SU-DHL-6 (cell line): ENCODE results near the gene TBKBP1.

ENCODE experiments used
- H2AFZ ChIP-seq: fragments of 200-600 bp; sonication (generic); 2 replicates; pipeline ENCODE4 v1.6.1; 2014; ENCODE audit warnings: low read depth, mild to moderate bottlenecking, moderate library complexity, mixed read lengths, antibody characterized with exemption, low read length; ENCODE audit not compliant: severe bottlenecking
- H3F3A ChIP-seq: fragments of 200-600 bp; shearing (Covaris generic); 2 replicates; pipeline ENCODE4 v1.6.0; 2016; ENCODE audit warnings: antibody characterized with exemption, mild to moderate bottlenecking; ENCODE audit not compliant: insufficient read depth
- H3K27ac ChIP-seq: fragments of 200-600 bp; sonication (generic); 2 replicates; pipeline ENCODE4 v1.5.1; 2016; ENCODE audit warnings: low read depth, mild to moderate bottlenecking, low read length, moderate library complexity, mixed read lengths
- H3K27me3 ChIP-seq: fragments of 200-600 bp; sonication (generic), shearing (Covaris generic); 2 replicates; pipeline ENCODE4 v1.6.0; 2014; ENCODE audit warnings: mild to moderate bottlenecking, low read length
- H3K36me3 ChIP-seq: fragments of 200-600 bp; sonication (generic); 2 replicates; pipeline ENCODE4 v1.6.1; 2014; ENCODE audit warnings: mild to moderate bottlenecking, low read length, mixed read lengths
- H3K4me2 ChIP-seq: fragments of 300-600, 200-600 bp; shearing (Covaris generic), sonication (generic); 2 replicates; pipeline ENCODE4 v1.6.0; 2014; ENCODE audit warnings: low read length, low read depth, mild to moderate bottlenecking; ENCODE audit not compliant: poor library complexity, severe bottlenecking
- H3K4me3 ChIP-seq: fragments of 200-600 bp; sonication (generic); 2 replicates; pipeline ENCODE4 v1.5.1; 2014; ENCODE audit warnings: antibody characterized with exemption, low read length, mild to moderate bottlenecking, mixed read lengths; ENCODE audit not compliant: insufficient read depth, poor library complexity, severe bottlenecking
- H3K79me2 ChIP-seq: fragments of 200-600 bp; sonication (generic); 2 replicates; pipeline ENCODE4 v1.6.1; 2014; ENCODE audit warnings: mild to moderate bottlenecking, low read length, moderate library complexity; ENCODE audit not compliant: insufficient read depth
- H3K9ac ChIP-seq: fragments of 200-600 bp; sonication (generic); 2 replicates; pipeline ENCODE4 v1.7.0; 2014; ENCODE audit warnings: mild to moderate bottlenecking, low read length
- H3K9me2 ChIP-seq: fragments of 200-600 bp; sonication (generic); replicated peaks from 2 replicates; pipeline ENCODE4 v1.6.1; 2014; ENCODE audit warnings: low read length; ENCODE audit not compliant: insufficient read depth
- H3K9me3 ChIP-seq: fragments of 200-600 bp; sonication (generic); 2 replicates; pipeline ENCODE4 v1.6.1; 2014; ENCODE audit warnings: low read length, mixed read lengths; ENCODE audit not compliant: insufficient read depth
- H4K20me1 ChIP-seq: fragments of 200-600 bp; sonication (generic); 2 replicates; pipeline ENCODE4 v1.6.1; 2014; ENCODE audit warnings: low read depth, mild to moderate bottlenecking, antibody characterized with exemption, low read length, moderate library complexity, mixed read lengths
- EZH2phosphoT487 ChIP-seq: fragments of 200-600 bp; sonication (generic), shearing (Covaris generic); conservative IDR thresholded peaks from 2 replicates; pipeline ENCODE4 v1.6.1; 2018; ENCODE audit warnings: mild to moderate bottlenecking, antibody characterized with exemption, low read length, moderate library complexity, mixed read lengths
- TF ChIP-seq, protein P1 (sequence below): fragments of 200-600 bp; sonication (generic); IDR thresholded peaks from one replicate; pipeline ENCODE4 v1.5.1; 2017; ENCODE audit warnings: antibody characterized with exemption, mild to moderate bottlenecking, low read length, moderate library complexity; ENCODE audit not compliant: insufficient read depth, poor library complexity, severe bottlenecking

Gene TBKBP1, protein sequence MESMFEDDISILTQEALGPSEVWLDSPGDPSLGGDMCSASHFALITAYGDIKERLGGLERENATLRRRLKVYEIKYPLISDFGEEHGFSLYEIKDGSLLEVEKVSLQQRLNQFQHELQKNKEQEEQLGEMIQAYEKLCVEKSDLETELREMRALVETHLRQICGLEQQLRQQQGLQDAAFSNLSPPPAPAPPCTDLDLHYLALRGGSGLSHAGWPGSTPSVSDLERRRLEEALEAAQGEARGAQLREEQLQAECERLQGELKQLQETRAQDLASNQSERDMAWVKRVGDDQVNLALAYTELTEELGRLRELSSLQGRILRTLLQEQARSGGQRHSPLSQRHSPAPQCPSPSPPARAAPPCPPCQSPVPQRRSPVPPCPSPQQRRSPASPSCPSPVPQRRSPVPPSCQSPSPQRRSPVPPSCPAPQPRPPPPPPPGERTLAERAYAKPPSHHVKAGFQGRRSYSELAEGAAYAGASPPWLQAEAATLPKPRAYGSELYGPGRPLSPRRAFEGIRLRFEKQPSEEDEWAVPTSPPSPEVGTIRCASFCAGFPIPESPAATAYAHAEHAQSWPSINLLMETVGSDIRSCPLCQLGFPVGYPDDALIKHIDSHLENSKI

DNA sequence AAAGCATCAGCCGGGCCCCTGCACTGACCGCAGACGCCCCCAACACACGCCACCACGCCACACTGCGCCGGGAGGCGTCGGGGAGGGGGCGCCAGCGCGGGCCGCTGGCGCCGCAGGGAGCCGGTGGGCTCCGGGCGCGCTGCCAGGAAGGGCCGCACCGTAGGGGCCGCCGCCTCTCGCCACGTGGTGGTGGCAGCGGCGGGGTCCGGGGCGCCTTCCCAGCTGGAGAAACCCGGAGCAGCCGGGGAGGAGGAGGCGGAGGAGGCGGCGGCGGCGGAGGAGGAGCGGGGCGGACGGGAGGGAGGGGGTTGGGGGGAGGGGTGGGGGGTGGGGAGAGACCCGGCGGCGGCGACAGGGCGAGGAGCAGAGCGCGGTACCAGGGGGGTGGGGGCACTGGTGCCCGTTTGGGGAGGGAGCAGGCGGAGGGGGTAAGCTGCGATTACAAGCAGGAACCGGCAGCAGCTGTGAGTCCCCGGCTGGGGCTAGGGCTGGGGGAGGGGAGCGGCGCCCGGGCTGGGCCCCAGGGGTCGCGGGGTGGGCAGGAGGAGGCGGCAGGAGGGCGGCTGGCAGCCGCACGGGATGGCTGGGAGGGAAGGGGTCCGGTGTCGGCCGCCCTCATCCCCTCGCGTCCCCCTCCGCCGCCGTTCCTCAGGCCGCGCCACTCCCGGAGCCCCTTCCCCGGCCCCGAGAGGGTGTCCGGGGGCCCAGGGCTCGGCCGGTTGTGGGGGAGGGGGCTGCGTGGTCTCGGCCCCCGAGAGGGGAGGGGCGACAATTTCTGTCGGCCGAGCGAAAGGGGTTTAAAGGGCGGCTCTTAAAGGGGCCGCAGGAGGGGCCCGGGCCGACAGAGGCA is at the start of gene TBKBP1:
Gene TBKBP1, plus strand, starts transcription at position 431 of the 850 bp plus-strand sequence. CDS start 1,952 bp downstream, outside the sequence.
- no peaks in the 10 kb centered on the region for H3K27me3 ChIP-seq
- H2AFZ ChIP-seq, result peak within 1 kb of the TSS; percentile 44
- H3K36me3 ChIP-seq, result no peaks in the 10 kb centered on the region
- peak within 1 kb of the TSS; percentile 14 for H3K27ac ChIP-seq
- TF ChIP-seq, protein P1, sequence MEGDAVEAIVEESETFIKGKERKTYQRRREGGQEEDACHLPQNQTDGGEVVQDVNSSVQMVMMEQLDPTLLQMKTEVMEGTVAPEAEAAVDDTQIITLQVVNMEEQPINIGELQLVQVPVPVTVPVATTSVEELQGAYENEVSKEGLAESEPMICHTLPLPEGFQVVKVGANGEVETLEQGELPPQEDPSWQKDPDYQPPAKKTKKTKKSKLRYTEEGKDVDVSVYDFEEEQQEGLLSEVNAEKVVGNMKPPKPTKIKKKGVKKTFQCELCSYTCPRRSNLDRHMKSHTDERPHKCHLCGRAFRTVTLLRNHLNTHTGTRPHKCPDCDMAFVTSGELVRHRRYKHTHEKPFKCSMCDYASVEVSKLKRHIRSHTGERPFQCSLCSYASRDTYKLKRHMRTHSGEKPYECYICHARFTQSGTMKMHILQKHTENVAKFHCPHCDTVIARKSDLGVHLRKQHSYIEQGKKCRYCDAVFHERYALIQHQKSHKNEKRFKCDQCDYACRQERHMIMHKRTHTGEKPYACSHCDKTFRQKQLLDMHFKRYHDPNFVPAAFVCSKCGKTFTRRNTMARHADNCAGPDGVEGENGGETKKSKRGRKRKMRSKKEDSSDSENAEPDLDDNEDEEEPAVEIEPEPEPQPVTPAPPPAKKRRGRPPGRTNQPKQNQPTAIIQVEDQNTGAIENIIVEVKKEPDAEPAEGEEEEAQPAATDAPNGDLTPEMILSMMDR, result no peak
- no peak for TF ChIP-seq EZH2phosphoT487
- peak within 1 kb of the TSS; percentile 67 for H3K4me3 ChIP-seq
- H3K79me2 ChIP-seq, result no peaks in the 10 kb centered on the region
- H4K20me1 ChIP-seq, result no peaks in the 10 kb centered on the region
- no peaks in the 10 kb centered on the region for H3K9me3 ChIP-seq
- H3K4me2 ChIP-seq, result peak within 1 kb of the TSS; percentile 80
- no peaks in the 10 kb centered on the region for H3K9me2 ChIP-seq
- no peaks in the 10 kb centered on the region for H3F3A ChIP-seq
- peak within 1 kb of the TSS; percentile 59 for H3K9ac ChIP-seq

DNA sequence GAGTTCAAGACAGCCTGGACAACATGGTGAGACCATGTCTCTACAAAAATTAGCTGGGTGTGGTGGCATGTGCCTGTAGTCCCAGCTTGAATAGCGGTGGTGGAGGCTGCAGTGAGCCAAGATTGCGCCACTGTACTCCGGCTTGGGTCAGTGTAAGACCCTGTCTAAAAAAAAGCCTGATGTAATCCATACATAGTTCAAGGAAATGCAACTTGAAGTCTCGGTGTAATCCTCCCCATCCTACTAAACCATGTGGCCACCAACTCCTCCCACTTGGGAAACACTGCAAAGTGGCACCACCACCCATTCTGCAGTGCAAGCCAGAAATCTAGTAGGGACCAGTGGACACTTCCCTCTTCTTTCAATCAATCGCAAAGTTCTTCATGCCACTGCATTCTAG is 49.6 kb upstream of the TBKBP1 start:
- no peak overlapping the region for H3K4me2 ChIP-seq
- H3K27ac ChIP-seq, result no peak overlapping the region

More for the DNA sequence above, 49.6 kb upstream of the TBKBP1 start:
- H3K9me3 ChIP-seq, result no peaks in the 10 kb centered on the region
- H3K9me2 ChIP-seq, result no peaks in the 10 kb centered on the region
- peaks cover 8% of the 10 kb centered on the region for H3K79me2 ChIP-seq
- H3K36me3 ChIP-seq, result no peaks in the 10 kb centered on the region
- no peaks in the 10 kb centered on the region for H4K20me1 ChIP-seq
- no peak overlapping the region for H3K9ac ChIP-seq
- H2AFZ ChIP-seq, result no peak overlapping the region
- no peak overlapping the region for H3K4me3 ChIP-seq
- TF ChIP-seq EZH2phosphoT487, result no peak
- TF ChIP-seq, protein P1, result no peak
- peaks cover 7% of the 10 kb centered on the region; the same call in 1 of the 2 replicates for H3F3A ChIP-seq
- H3K27me3 ChIP-seq, result no peaks in the 10 kb centered on the region
